ENCODE data around the gene NR1I2. TPM values are rescaled to one million over a fixed set of nuclear protein-coding genes. Genes with fewer than 3 reads are reported as not detected.
A peak's percentile ranks its signal among the peaks of the same experiment; 100 is the strongest.

NR1I2 gene
- total and polyA plus RNA-seq, 5 donors = 0.07 to 0.18 TPM; not detected in 3

GRCh38 chr3:119762876-119763275, 19.0 kb upstream of the NR1I2 start:
- no peak for ATAC-seq
- Histone ChIP-seq H3K4me1 (ENCODE audit: control insufficient read depth, insufficient read depth, low read length) (no peaks in the 10 kb centered on the region), H3K9me3 (ENCODE audit: control insufficient read depth, low read length) (no peaks in the 10 kb centered on the region), H3K27ac (ENCODE audit: low read length) (no peak overlapping the region), H3K27me3 (ENCODE audit: control insufficient read depth, insufficient read depth) (no peaks in the 10 kb centered on the region), H3K4me3 (ENCODE audit: low read length) (no peak overlapping the region)
- WGBS = 88% methylated on average over 2 of the region's 2 CpGs
- no peak for DNase-seq
- intact Hi-C loops (cut with DNase I) = no loop called here

- no peaks in the 10 kb centered on the region for H3K27me3 ChIP-seq (ENCODE audit: control insufficient read depth, insufficient read depth)
- no peaks in the 10 kb centered on the region for H3K9me3 ChIP-seq (ENCODE audit: control insufficient read depth, low read length)
- DNase-seq (no peak), ATAC-seq (no peak)
- no peak overlapping the region for H3K4me3 ChIP-seq (ENCODE audit: low read length)
- H3K4me1 ChIP-seq (ENCODE audit: control insufficient read depth, insufficient read depth, low read length) = no peaks in the 10 kb centered on the region
- intact Hi-C loops (cut with DNase I) = no loop called here
- H3K27ac ChIP-seq (ENCODE audit: low read length) = no peak overlapping the region
These were observed 18.4 kb upstream of the NR1I2 start for GRCh38 chr3:119763466-119763865.

- no peaks in the 10 kb centered on the region for H3K27me3 ChIP-seq (ENCODE audit: control insufficient read depth, insufficient read depth)
- H3K27ac ChIP-seq (ENCODE audit: low read length) = no peak overlapping the region
- no peaks in the 10 kb centered on the region for H3K4me1 ChIP-seq (ENCODE audit: control insufficient read depth, insufficient read depth, low read length)
- intact Hi-C loops (cut with DNase I) = no loop called here
- no peaks in the 10 kb centered on the region for H3K9me3 ChIP-seq (ENCODE audit: control insufficient read depth, low read length)
- no peak overlapping the region for H3K4me3 ChIP-seq (ENCODE audit: low read length)
- DNase-seq (no peak), ATAC-seq (no peak)
- WGBS = 93% methylated on average over 1 of the region's 1 CpG
These were observed 16.7 kb upstream of the NR1I2 start for GRCh38 chr3:119765239-119765638.

GRCh38 chr3:119767936-119768601, 13.8 kb upstream of the NR1I2 start:
- no peaks in the 10 kb centered on the region for H3K27me3 ChIP-seq (ENCODE audit: control insufficient read depth, insufficient read depth)
- H3K4me1 ChIP-seq (ENCODE audit: control insufficient read depth, insufficient read depth, low read length) = no peaks in the 10 kb centered on the region
- H3K9me3 ChIP-seq (ENCODE audit: control insufficient read depth, low read length) = no peaks in the 10 kb centered on the region
- DNase-seq (peak in 1 of 3 donors; percentile 33), ATAC-seq (no peak)
- no peak overlapping the region for H3K4me3 ChIP-seq (ENCODE audit: low read length)
- intact Hi-C loops (cut with DNase I) = no loop called here
- 95% methylated on average over 6 of the region's 6 CpGs for WGBS
- H3K27ac ChIP-seq (ENCODE audit: low read length) = no peak overlapping the region

- Histone ChIP-seq H3K4me1 (ENCODE audit: control insufficient read depth, insufficient read depth, low read length) (no peaks in the 10 kb centered on the region), H3K4me3 (ENCODE audit: low read length) (no peak overlapping the region), H3K27ac (ENCODE audit: low read length) (no peak overlapping the region), H3K9me3 (ENCODE audit: control insufficient read depth, low read length) (no peaks in the 10 kb centered on the region), H3K27me3 (ENCODE audit: control insufficient read depth, insufficient read depth) (no peaks in the 10 kb centered on the region)
- DNase-seq (peak in 1 of 3 donors; percentile 36), ATAC-seq (peak in 1 of 2 donors; percentile 58)
- intact Hi-C loops (cut with DNase I) = no loop called here
- 79% methylated on average over 9 of the region's 9 CpGs for WGBS
These were observed 13.1 kb upstream of the NR1I2 start for GRCh38 chr3:119768668-119769393.

- peak; percentile 68 to 89 for ATAC-seq
These were observed 12.3 kb upstream of the NR1I2 start for GRCh38 chr3:119769394-119770149.

GRCh38 chr3:119774444-119774843, 7.5 kb upstream of the NR1I2 start:
- WGBS = 33% methylated on average over 2 of the region's 2 CpGs
- intact Hi-C loops (cut with DNase I) = no loop called here

More at GRCh38 chr3:119769394-119770149, 12.3 kb upstream of the NR1I2 start:
- intact Hi-C loops (cut with DNase I) = no loop called here
- DNase-seq = no peak
- H3K27ac ChIP-seq (ENCODE audit: low read length) = no peak overlapping the region
- H3K27me3 ChIP-seq (ENCODE audit: control insufficient read depth, insufficient read depth) = no peaks in the 10 kb centered on the region
- H3K4me3 ChIP-seq (ENCODE audit: low read length) = no peak overlapping the region
- H3K4me1 ChIP-seq (ENCODE audit: control insufficient read depth, insufficient read depth, low read length) = no peaks in the 10 kb centered on the region
- H3K9me3 ChIP-seq (ENCODE audit: control insufficient read depth, low read length) = no peaks in the 10 kb centered on the region
- WGBS = 59% methylated on average over 8 of the region's 8 CpGs

GRCh38 chr3:119776304-119776703, 5.6 kb upstream of the NR1I2 start:
- intact Hi-C loops (cut with DNase I) = no loop called here
- H3K27ac ChIP-seq (ENCODE audit: low read length) = no peak overlapping the region
- 55% methylated on average over 1 of the region's 1 CpG for WGBS
- ATAC-seq = no peak
- DNase-seq = no peak
- H3K4me3 ChIP-seq (ENCODE audit: low read length) = no peak overlapping the region
- no peaks in the 10 kb centered on the region for H3K9me3 ChIP-seq (ENCODE audit: control insufficient read depth, low read length)
- no peaks in the 10 kb centered on the region for H3K27me3 ChIP-seq (ENCODE audit: control insufficient read depth, insufficient read depth)
- H3K4me1 ChIP-seq (ENCODE audit: control insufficient read depth, insufficient read depth, low read length) = no peaks in the 10 kb centered on the region

More at GRCh38 chr3:119774444-119774843, 7.5 kb upstream of the NR1I2 start:
- DNase-seq = no peak
- H3K27ac ChIP-seq (ENCODE audit: low read length) = no peak overlapping the region
- no peak for ATAC-seq
- H3K9me3 ChIP-seq (ENCODE audit: control insufficient read depth, low read length) = no peaks in the 10 kb centered on the region
- H3K27me3 ChIP-seq (ENCODE audit: control insufficient read depth, insufficient read depth) = no peaks in the 10 kb centered on the region
- H3K4me1 ChIP-seq (ENCODE audit: control insufficient read depth, insufficient read depth, low read length) = no peaks in the 10 kb centered on the region
- H3K4me3 ChIP-seq (ENCODE audit: low read length) = no peak overlapping the region

GRCh38 chr3:119778176-119778575, 3.7 kb upstream of the NR1I2 start:
- no peak for ATAC-seq
- no peak for DNase-seq
- Histone ChIP-seq H3K27ac (ENCODE audit: low read length) (no peak overlapping the region), H3K4me1 (ENCODE audit: control insufficient read depth, insufficient read depth, low read length) (no peaks in the 10 kb centered on the region), H3K4me3 (ENCODE audit: low read length) (no peak overlapping the region), H3K27me3 (ENCODE audit: control insufficient read depth, insufficient read depth) (no peaks in the 10 kb centered on the region), H3K9me3 (ENCODE audit: control insufficient read depth, low read length) (no peaks in the 10 kb centered on the region)
- intact Hi-C loops (cut with DNase I) = no loop called here
- WGBS = 98% methylated on average over 1 of the region's 1 CpG

- no peaks in the 10 kb centered on the region for H3K9me3 ChIP-seq (ENCODE audit: control insufficient read depth, low read length)
- WGBS = 85% methylated on average over 2 of the region's 2 CpGs
- H3K4me3 ChIP-seq (ENCODE audit: low read length) = no peak overlapping the region
- intact Hi-C loops (cut with DNase I) = no loop called here
- no peak for DNase-seq
- H3K27me3 ChIP-seq (ENCODE audit: control insufficient read depth, insufficient read depth) = no peaks in the 10 kb centered on the region
- no peaks in the 10 kb centered on the region for H3K4me1 ChIP-seq (ENCODE audit: control insufficient read depth, insufficient read depth, low read length)
- H3K27ac ChIP-seq (ENCODE audit: low read length) = no peak overlapping the region
- ATAC-seq = no peak
These were observed 3.1 kb upstream of the NR1I2 start for GRCh38 chr3:119778811-119779210.

- WGBS = 67% methylated on average over 2 of the region's 2 CpGs
- H3K9me3 ChIP-seq (ENCODE audit: control insufficient read depth, low read length) = no peaks in the 10 kb centered on the region
- no peak for DNase-seq
- no peaks in the 10 kb centered on the region for H3K27me3 ChIP-seq (ENCODE audit: control insufficient read depth, insufficient read depth)
- intact Hi-C loops (cut with DNase I) = no loop called here
- H3K27ac ChIP-seq (ENCODE audit: low read length) = no peak overlapping the region
- no peak overlapping the region for H3K4me3 ChIP-seq (ENCODE audit: low read length)
- ATAC-seq = no peak
- no peaks in the 10 kb centered on the region for H3K4me1 ChIP-seq (ENCODE audit: control insufficient read depth, insufficient read depth, low read length)
These were observed 2.0 kb upstream of the NR1I2 start for GRCh38 chr3:119779731-119780383.

Measured in right cardiac atrium (tissue), 5 donors.